HEK293 (cell line): ENCODE results near the gene PRMT7.

Experiments
- CTCF ChIP-seq: fragments of 450-650 bp; formaldehyde crosslinking; IDR thresholded peaks from 2 replicates; pipeline ENCODE4 v1.5.1; 2016; ENCODE audit warnings: missing biosample characterization, missing genetic modification characterization
- PRDM1 ChIP-seq: fragments of 450-650 bp; formaldehyde crosslinking; IDR thresholded peaks from 2 replicates; pipeline ENCODE4; 2016; ENCODE audit warnings: missing biosample characterization, missing genetic modification characterization
- YY1 ChIP-seq: fragments of 450-650 bp; formaldehyde crosslinking; IDR thresholded peaks from 2 replicates; pipeline ENCODE4 v1.5.1; 2018; ENCODE audit warnings: missing biosample characterization, missing genetic modification characterization
- ZNF341 ChIP-seq: fragments of 450-650 bp; formaldehyde crosslinking; IDR thresholded peaks from 2 replicates; pipeline ENCODE4; 2016; ENCODE audit warnings: low read depth, missing biosample characterization, missing genetic modification characterization

- TF ChIP-seq ZNF341 (tag by site-specific recombination) (no peak), YY1 (tag by site-specific recombination) (no peak), CTCF (tag by site-specific recombination) (no peak), PRDM1 (tag by site-specific recombination) (no peak)
Observed at GRCh38 chr16:68393333-68393732, 82.5 kb downstream of the PRMT7 start.
